Measurements from ENCODE around the gene FAM24A.
"Not testable (repeated sequence)": the region's sequence is repeated elsewhere in the genome, so short reads cannot be mapped to it uniquely, and the experiment has no call there.

Gene FAM24A, protein sequence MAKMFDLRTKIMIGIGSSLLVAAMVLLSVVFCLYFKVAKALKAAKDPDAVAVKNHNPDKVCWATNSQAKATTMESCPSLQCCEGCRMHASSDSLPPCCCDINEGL
- long read RNA-seq, donor 1, result 0 reads
- long read RNA-seq, donor 2, result 0 reads
- long read RNA-seq, donor 3, result 0 reads
- long read RNA-seq, donor 4, result 0 reads
- long read RNA-seq, donor 5, result 0 reads
- long read RNA-seq, donor 6, result 0 reads
- long read RNA-seq, donor 7, result 0 reads
- long read RNA-seq, donor 8, result 0 reads

GRCh38 chr10:122910310-122910709 is at the start of gene FAM24A:
TSS of gene FAM24A (plus strand) at chr10:122910610. CDS start at chr10:122911635, 1,025 bp downstream.
- DNase-seq, result no peak

DNA sequence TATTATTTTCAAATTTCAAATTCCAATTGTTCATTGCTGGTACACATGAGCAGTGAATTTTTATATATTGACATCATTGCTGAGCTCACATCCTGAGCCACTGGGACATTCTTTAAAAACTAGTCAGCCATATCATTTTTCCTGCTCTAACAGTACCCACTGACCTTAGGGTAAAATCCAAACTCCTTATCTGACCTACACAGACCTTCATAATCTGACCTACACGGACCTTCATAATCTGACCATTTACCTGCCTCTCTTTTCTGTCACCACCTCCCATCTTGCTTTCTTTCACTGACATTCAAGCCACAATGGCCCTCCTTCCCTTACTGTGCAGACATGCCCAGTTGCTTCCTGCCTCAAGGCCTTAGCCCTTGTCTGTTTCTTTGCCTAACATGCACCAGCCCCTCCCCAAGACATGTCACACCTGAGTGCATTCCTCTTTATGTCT is 48.7 kb upstream of the FAM24A start:
- DNase-seq, result no peak

DNA sequence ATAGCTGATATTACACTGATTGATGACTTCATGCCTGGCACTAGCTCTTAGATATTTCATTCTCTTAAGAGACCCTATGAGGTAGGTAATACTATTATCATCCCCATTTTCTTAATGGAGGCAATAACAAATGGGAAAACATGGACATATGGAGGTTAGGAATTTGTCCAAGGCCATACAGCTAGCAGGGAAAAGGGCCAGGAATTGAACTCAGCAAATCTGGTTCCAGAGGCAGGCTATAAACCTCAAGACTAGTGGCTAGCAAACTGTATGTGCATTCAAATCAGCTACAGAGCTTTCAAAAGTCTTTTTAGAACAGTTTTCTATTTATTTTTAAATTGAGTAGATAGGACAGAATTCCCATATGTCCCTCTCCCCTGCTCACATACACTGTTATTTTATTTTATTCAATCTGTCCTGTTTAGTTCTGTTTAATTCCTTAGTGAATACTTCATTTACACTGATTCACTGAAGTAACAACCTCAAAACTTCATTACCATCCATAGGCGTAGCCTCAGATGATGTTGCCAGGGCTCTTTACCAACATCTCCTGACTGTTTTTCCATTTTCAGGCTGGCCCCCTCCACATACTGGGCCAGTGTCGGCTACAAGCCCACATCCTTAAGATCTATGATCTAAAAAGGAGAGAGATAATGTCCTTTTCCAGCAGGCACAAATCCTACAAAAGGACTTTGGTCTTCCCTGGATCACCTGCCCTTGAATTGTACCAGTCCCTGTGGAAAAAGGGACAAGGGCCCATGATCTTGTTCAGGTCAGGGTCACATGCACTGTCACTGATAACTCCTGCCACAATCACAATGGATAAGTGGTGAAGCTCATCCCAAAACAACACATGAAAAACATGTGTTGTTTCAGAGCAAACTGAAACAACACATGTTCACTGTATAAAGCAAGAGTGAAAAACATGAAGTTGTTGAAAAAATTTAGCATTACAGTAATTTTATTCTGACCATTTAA is 46.9 kb upstream of the FAM24A start:
- no peak for DNase-seq

GRCh38 chr10:122864194-122864592 is 46.2 kb upstream of the FAM24A start:
- DNase-seq, result no peak

DNA sequence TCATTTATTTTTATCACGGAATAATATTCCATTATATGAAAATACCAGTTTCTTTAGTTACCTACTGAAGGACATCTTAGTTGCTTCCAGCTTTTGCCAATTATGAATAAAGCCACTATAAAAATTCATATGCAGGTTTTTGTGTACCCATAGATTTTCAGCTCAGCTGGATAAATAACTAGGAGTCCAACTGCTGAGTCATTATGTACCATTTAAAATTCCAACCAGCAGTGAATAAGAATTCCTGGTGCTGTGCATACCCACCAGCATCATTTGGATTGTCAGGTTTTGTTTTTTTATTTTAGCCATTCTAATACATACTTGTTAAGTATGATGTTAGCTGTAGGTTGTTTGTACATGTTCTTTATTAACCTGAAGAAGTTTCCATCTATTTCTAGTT is 45.5 kb upstream of the FAM24A start:
- no peak for DNase-seq

- DNase-seq, result not testable (repeated sequence)
Observed at GRCh38 chr10:122866757-122867482, 43.5 kb upstream of the FAM24A start.

DNA sequence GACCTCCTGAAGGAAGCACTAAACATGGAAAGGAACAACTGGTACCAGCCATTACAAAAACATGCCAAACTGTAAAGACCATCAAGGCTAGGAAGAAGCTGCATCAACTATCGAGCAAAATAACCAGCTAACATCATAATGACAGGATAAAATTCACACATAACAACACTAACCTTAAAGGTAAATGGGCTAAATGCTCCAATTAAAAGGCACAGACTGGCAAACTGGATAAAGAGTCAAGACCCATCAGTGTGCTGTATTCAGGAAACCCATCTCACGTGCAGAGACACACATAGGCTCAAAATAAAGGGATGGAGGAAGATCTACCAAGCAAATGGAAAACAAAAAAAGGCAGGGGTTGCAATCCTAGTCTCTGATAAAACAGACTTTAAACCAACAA is 41.6 kb upstream of the FAM24A start:
- DNase-seq, result not testable (repeated sequence)

GRCh38 chr10:122871947-122872346 is 38.5 kb upstream of the FAM24A start:
- not testable (repeated sequence) for DNase-seq

DNA sequence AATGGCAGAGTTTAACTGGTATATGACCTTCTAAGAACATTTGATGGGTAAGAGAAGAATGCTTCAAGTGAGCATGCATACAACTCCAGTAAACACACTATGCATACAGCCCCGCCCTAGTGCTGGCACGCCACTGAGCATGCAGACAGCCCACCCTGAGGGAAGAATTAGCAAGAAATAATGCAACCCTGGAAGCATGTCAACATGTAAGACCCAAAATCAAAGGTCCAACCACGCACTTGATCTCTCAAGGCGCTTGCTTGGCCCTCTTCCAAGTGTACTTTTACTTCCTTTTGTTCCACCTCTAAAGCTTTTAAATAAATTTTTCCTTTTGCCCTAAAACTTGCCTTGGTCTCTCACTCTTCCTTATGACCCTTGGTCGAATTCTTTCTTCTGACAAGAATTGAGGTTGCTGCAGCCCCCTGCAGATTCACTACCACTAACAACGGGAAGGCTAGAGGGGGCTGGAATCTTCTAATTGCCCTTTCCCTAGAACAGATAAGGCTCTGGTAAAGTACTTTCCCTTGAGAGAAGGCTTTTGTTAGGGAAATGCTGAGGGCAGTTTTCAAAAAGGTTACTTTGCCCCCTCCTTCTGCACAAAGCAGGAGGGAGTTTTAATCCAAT is 34.5 kb upstream of the FAM24A start:
- no peak for DNase-seq

DNA sequence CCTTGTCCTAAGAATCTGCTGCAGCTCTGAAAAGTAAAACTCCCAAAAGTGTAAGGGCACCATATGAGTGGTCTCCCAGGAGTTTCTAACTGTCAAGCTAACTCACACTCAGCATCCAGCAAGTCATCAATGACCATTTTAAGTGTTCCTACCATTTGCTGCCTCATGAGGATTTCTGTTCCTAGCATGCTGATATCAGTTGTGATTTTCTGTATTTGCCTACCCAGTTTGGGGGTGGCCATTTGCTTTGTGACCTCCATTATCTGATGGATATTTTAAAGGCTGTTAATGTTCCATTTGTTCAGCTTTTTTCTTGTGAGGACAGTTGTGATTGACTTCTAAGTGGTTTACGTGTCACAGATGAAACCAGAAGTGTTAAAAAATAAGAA is 33.9 kb upstream of the FAM24A start:
- no peak for DNase-seq

DNA sequence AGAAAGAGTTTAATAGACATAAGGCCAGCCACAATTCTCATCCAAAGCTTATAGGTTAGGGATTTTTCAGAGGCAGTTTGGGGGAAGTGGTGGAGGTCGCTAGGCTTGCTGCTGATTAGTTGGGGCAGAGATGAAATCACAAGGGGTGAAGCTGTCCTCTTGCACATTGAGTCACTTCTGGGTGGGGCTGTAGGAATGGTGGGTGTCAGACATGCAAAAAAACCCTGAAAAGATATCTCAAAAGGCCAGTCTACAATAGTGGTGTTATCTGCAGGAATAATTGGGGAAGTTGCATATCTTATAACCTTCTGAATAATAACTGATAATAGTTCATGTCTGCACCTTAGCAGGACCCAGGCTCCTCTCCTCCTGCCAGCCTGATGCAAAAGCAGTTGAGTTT is 33.1 kb upstream of the FAM24A start:
- no peak for DNase-seq

DNA sequence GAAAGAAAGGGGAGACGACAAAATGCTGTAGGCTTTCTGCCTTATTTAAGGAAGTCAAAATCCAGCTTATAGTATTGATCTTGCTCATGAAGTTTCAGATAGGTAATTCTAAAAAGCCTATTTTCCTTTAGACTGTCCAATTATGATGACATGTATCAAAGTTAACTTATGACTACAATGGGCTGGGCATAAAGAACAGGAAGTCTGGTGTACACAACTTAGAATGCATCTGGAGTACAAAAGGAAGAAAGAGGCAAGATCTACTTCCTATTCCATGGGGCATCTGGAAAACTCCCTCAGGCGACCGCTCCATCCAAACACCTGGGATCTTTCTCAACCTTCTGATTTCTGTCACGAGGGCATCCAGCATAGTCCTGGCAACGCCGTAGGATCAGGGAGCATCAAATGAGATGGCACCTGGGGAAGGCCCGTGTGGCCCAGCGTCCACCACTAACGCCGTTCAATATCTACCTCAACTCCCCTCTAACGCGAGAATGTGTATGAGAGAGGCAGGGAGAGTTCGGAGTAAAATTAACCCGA is 31.5 kb upstream of the FAM24A start:
- DNase-seq, result no peak

DNA sequence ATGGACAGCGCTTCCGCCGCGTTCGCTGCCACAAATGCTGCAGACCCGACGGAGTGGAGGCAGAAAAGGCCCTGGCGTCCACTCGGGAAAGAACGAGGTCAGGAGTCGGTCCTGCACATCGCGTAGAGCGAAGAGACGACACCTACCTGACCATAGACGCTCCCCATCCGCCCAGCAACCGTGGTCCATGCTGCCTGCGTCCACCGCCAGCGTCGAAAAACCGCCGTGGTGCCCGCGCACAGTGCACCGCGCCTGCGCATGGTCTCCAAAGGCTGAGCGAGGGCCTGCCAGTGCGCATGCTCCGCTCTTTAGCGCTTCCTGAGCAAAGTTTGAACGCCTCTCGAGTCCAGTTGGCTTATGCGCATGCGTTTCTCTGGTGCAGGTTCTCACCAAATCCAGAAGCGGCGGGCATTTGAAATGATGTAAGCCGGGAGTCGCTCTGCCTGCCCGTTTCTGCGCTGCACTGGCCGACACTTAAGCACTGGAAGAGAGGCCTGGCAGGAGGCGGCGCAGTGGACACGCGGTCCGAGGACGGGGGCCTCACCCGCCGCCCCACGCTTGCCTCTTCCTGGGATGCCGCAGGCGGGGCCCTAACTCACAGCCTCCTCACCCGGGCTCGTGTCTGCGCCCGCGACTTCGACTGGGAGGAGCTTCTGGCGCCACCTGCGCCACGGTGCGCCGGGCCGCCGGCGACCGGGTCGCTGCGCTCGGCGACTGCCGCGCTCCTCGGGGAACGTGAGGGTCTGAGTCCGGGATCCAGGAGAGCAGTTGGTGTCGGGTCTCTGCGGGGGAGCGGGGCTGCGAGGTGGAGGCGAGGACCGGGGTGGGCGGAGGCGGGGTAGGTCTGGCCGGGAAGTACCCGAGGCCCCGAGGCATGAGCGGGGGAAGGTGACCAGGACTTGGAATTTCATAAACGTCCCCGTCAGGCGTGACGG is 30.8 kb upstream of the FAM24A start, which contains the start of gene FAM24B:
TSS of gene FAM24B (minus strand) at position 243 of the 935 bp plus-strand sequence. CDS start 29,066 bp downstream, outside the sequence.
- peak; percentile 88 for DNase-seq

- DNase-seq, result no peak
Observed at GRCh38 chr10:122882766-122883165, 27.6 kb upstream of the FAM24A start.

DNA sequence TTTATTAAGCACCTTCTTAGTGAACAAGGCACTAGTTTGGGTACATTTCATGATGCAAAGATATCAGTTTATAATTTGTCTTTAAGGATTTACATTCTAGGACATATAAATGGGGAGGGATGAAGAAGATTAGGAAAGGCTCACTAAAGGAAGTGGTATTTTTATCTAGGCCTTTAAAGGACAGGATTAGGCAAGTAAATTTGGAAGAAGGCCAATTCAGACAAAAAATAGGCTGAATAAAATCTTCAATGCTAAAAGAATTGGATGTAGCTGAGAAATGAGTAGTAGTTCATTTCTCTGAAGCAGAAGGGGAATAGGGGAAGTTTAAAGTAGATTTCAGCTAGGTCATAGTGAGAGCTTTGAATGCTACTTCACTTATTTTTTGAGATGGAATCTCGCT is 26.2 kb upstream of the FAM24A start:
- no peak for DNase-seq

- no peak for DNase-seq
Observed at GRCh38 chr10:122894261-122894944, 16.0 kb upstream of the FAM24A start.

GRCh38 chr10:122903861-122904260 is 6.5 kb upstream of the FAM24A start:
- DNase-seq, result not testable (repeated sequence)

DNA sequence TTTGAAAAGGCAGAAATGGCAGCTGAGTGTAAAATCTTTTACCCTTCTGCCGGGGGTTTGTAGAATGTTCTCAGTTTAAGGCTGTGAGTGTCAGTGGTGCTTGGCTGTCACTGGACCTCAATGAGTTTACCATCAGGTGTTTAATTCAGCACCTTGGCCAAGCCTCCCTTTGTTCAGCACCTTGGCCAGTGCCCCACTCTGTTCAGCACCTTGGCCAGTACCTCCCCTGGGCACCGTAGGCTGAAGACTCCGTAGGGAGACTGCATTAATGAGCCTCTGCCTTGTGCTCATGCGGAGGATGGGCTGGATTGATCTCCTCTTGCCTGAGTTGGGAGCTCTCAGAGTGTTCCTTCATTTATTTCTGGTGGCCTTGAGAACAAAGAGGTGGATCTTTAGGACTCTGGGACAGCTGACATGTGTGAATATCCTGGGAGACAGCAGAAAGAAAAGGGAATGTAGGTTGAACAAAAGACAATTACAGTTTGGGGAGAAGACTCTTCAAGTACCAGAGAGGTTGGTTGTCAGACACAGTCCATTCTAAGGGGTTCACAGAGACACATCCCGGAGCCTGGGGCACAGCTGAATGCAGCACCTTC is 1.6 kb downstream of the FAM24A start:
- peak; percentile 33 for DNase-seq

DNA sequence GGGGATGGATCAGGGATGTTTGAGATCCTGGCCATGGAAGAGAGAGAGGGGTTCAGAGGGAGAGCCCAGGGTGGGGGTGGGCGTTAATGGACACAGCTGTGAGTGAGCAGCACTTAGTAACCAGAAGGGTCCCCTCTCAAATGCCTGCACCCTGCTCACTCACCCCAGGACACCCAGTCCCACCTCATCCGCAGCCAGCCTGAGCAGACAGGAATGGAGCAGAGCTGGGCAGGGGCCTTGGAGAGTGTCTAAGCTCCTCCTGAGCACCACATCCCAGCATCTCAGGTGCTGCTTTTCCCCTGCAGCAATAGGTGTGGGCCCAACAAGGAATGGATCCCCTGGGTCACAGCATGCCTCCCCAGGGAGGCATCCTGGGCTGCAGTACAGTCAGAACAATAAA is 5.3 kb downstream of the FAM24A start:
- no peak for DNase-seq

DNA sequence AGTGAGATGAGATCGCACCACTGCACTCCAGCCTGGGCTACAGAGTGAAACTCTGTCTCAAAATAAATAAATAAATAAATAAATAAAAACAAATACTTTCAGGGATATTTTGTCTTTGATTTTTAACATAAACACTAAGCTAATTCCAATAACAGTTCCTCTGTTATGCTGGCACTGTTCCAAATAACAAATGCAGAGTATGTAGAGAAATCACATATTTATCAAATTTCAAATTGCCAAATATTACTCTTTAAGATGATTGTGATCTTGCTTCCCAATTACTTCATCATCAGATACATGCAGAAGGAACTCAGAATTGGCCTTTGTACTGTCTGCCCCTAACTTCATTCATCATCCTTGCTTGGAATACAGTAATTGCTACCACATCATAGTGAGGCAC is 19.7 kb downstream of the FAM24A start:
- no peak for DNase-seq
